HEK293 (cell line): ENCODE results near the gene OR5AC2.

Experiments
- CTCF ChIA-PET: fragments of 350-600 bp; formaldehyde crosslinking; extraction: SDS; loops from one replicate; lab custom pipeline; 2021; ENCODE audit warnings: antibody characterized with exemption; lab: Yijun Ruan, JAX
- POLR2A ChIA-PET: fragments of 300-600 bp; formaldehyde crosslinking; extraction: SDS; loops from one replicate; lab custom pipeline; 2020; ENCODE audit warnings: antibody characterized with exemption, inconsistent platforms; lab: Yijun Ruan, JAX
- H3K27ac ChIP-seq: fragments of 200-500 bp; sonication (Bioruptor generic); 2 replicates; pipeline ENCODE4 v1.5.1; 2014; ENCODE audit warnings: low read depth, low read length, control low read depth, inconsistent platforms; ENCODE audit errors: extremely low read depth
- H3K36me3 ChIP-seq, 2 experiments: fragments of 200-500 bp in 1 of 2; sonication (Bioruptor generic) in 1 of 2; 1 replicate in 1 of 2; 2 replicates in 1 of 2; pipeline ENCODE4 v1.5.1; 2014 to 2017; ENCODE audit warnings: inconsistent platforms in 2 of 2, low read length in 2 of 2; ENCODE audit not compliant: control insufficient read depth in 2 of 2, insufficient read depth in 1 of 2
- H3K4me1 ChIP-seq: fragments of 200-500 bp; sonication (Bioruptor generic); 2 replicates; pipeline ENCODE4 v1.5.1; 2014; ENCODE audit warnings: mild to moderate bottlenecking, low read length, inconsistent platforms; ENCODE audit not compliant: control insufficient read depth, insufficient read depth
- H3K4me3 ChIP-seq: 2 replicates; pipeline ENCODE4 v1.5.1; 2011; ENCODE audit warnings: low read depth, mild to moderate bottlenecking, control low read depth, low read length, moderate library complexity
- H3K9me3 ChIP-seq: fragments of 200-500 bp; sonication (Bioruptor generic); 2 replicates; pipeline ENCODE4 v1.5.1; 2014; ENCODE audit warnings: low read depth, low read length, inconsistent platforms; ENCODE audit not compliant: control insufficient read depth, insufficient read depth
- ZIC2 ChIP-seq: fragments of 450-650 bp; formaldehyde crosslinking; IDR thresholded peaks from 2 replicates; pipeline ENCODE4 v1.5.1; 2016; ENCODE audit warnings: missing biosample characterization, missing genetic modification characterization
- ZNF133 ChIP-seq: fragments of 450-650 bp; formaldehyde crosslinking; IDR thresholded peaks from 2 replicates; pipeline ENCODE4 v1.5.1; 2016; ENCODE audit warnings: missing biosample characterization, missing genetic modification characterization
- ZNF140 ChIP-seq: fragments of 450-650 bp; formaldehyde crosslinking; IDR thresholded peaks from 2 replicates; pipeline ENCODE4 v1.5.1; 2016; ENCODE audit warnings: missing biosample characterization, missing genetic modification characterization
- ZNF175 ChIP-seq: fragments of 450-650 bp; formaldehyde crosslinking; IDR thresholded peaks from 2 replicates; pipeline ENCODE4 v1.5.1; 2016; ENCODE audit warnings: missing biosample characterization, missing genetic modification characterization
- ZNF366 ChIP-seq: fragments of 450-650 bp; formaldehyde crosslinking; conservative IDR thresholded peaks from 2 replicates; pipeline ENCODE4 v1.5.1; 2016; ENCODE audit warnings: missing biosample characterization, missing genetic modification characterization
- ZNF391 ChIP-seq: fragments of 450-650 bp; formaldehyde crosslinking; IDR thresholded peaks from 2 replicates; pipeline ENCODE4 v1.5.1; 2016; ENCODE audit warnings: low read depth, missing biosample characterization, missing genetic modification characterization, borderline replicate concordance
- ZNF501 ChIP-seq: fragments of 450-650 bp; formaldehyde crosslinking; IDR thresholded peaks from 2 replicates; pipeline ENCODE4 v1.5.1; 2016; ENCODE audit warnings: missing biosample characterization, missing genetic modification characterization
- ZNF529 ChIP-seq: fragments of 450-650 bp; formaldehyde crosslinking; IDR thresholded peaks from 2 replicates; pipeline ENCODE4 v1.5.1; 2017; ENCODE audit warnings: missing genetic modification characterization, missing biosample characterization; ENCODE audit not compliant: insufficient replicate concordance
- ZNF610 ChIP-seq: fragments of 450-650 bp; formaldehyde crosslinking; IDR thresholded peaks from 2 replicates; pipeline ENCODE4 v1.5.1; 2016; ENCODE audit warnings: missing biosample characterization, missing genetic modification characterization, borderline replicate concordance
- ZNF623 ChIP-seq: fragments of 450-650 bp; formaldehyde crosslinking; IDR thresholded peaks from 2 replicates; pipeline ENCODE4 v1.5.1; 2016; ENCODE audit warnings: missing biosample characterization, missing genetic modification characterization
- ZNF629 ChIP-seq: fragments of 450-650 bp; formaldehyde crosslinking; IDR thresholded peaks from 2 replicates; pipeline ENCODE4 v1.5.1; 2017; ENCODE audit warnings: missing biosample characterization, missing genetic modification characterization
- ZNF776 ChIP-seq: fragments of 450-650 bp; formaldehyde crosslinking; IDR thresholded peaks from 2 replicates; pipeline ENCODE4 v1.5.0; 2017; ENCODE audit warnings: missing biosample characterization, missing genetic modification characterization, borderline replicate concordance
- TF ChIP-seq, protein P1 (sequence below): fragments of 450-650 bp; formaldehyde crosslinking; IDR thresholded peaks from 2 replicates; pipeline ENCODE4 v1.5.1; 2016; ENCODE audit warnings: missing biosample characterization, missing genetic modification characterization, borderline replicate concordance
- TF ChIP-seq, protein P2 (sequence below): fragments of 450-650 bp; formaldehyde crosslinking; IDR thresholded peaks from 2 replicates; pipeline ENCODE4 v1.5.1; 2016; ENCODE audit warnings: missing biosample characterization, missing genetic modification characterization, borderline replicate concordance
- TF ChIP-seq, protein P3 (sequence below): fragments of 450-650 bp; formaldehyde crosslinking; IDR thresholded peaks from 2 replicates; pipeline ENCODE4 v1.5.1; 2017; ENCODE audit warnings: missing biosample characterization, mild to moderate bottlenecking, missing genetic modification characterization, moderate library complexity

OR5AC2 gene

DNA sequence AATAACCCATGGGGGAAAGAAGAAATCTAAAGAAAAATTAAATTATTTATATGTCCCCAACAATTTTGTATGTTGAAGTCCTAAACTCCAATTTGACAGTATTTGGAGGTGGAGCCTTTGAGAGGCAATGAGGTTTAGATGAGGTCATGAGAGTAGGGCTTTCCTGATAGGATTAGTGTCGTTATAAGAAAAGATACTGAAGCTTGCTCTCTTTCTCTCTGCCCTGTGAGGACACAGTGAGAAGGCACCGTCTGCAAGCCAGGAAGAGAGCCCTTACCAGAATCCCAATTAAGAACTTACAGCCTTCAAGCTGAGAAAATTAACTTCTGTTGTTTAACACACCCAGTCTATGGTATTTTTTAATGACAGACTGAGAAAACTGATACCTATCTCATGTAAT lies 16.1 kb upstream of the OR5AC2 start (continued):
- TF ChIP-seq ZNF391 (tag by site-specific recombination) (no peak), ZNF529 (tag by site-specific recombination) (no peak), ZNF776 (tag by site-specific recombination) (no peak)

DNA sequence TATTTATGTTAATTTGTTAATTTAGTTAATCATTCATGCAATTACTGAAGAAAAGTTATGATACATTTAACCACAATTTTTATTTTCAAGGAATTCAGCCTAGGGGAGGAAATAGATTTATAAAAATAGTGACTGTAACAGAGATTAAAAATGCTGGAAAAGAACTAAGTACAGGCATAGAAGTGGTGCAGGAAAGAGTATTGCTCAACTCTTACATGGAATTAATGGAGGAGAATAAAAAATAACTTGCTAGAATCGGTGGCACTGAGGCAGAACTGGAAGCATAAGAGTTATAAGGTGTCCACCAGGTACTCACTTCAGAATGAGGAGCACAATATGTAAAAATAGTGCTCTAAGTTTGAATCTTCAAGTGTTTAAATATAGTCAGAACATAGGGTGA lies 13.5 kb upstream of the OR5AC2 start:
- CTCF ChIA-PET = no interaction called here
- TF ChIP-seq, protein P1, sequence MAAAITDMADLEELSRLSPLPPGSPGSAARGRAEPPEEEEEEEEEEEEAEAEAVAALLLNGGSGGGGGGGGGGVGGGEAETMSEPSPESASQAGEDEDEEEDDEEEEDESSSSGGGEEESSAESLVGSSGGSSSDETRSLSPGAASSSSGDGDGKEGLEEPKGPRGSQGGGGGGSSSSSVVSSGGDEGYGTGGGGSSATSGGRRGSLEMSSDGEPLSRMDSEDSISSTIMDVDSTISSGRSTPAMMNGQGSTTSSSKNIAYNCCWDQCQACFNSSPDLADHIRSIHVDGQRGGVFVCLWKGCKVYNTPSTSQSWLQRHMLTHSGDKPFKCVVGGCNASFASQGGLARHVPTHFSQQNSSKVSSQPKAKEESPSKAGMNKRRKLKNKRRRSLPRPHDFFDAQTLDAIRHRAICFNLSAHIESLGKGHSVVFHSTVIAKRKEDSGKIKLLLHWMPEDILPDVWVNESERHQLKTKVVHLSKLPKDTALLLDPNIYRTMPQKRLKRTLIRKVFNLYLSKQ (tag by site-specific recombination) = no peak
- TF ChIP-seq, protein P2, sequence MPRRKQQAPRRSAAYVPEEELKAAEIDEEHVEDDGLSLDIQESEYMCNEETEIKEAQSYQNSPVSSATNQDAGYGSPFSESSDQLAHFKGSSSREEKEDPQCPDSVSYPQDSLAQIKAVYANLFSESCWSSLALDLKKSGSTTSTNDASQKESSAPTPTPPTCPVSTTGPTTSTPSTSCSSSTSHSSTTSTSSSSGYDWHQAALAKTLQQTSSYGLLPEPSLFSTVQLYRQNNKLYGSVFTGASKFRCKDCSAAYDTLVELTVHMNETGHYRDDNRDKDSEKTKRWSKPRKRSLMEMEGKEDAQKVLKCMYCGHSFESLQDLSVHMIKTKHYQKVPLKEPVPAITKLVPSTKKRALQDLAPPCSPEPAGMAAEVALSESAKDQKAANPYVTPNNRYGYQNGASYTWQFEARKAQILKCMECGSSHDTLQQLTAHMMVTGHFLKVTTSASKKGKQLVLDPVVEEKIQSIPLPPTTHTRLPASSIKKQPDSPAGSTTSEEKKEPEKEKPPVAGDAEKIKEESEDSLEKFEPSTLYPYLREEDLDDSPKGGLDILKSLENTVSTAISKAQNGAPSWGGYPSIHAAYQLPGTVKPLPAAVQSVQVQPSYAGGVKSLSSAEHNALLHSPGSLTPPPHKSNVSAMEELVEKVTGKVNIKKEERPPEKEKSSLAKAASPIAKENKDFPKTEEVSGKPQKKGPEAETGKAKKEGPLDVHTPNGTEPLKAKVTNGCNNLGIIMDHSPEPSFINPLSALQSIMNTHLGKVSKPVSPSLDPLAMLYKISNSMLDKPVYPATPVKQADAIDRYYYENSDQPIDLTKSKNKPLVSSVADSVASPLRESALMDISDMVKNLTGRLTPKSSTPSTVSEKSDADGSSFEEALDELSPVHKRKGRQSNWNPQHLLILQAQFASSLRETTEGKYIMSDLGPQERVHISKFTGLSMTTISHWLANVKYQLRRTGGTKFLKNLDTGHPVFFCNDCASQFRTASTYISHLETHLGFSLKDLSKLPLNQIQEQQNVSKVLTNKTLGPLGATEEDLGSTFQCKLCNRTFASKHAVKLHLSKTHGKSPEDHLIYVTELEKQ (tag by site-specific recombination) = no peak
- TF ChIP-seq, protein P3, sequence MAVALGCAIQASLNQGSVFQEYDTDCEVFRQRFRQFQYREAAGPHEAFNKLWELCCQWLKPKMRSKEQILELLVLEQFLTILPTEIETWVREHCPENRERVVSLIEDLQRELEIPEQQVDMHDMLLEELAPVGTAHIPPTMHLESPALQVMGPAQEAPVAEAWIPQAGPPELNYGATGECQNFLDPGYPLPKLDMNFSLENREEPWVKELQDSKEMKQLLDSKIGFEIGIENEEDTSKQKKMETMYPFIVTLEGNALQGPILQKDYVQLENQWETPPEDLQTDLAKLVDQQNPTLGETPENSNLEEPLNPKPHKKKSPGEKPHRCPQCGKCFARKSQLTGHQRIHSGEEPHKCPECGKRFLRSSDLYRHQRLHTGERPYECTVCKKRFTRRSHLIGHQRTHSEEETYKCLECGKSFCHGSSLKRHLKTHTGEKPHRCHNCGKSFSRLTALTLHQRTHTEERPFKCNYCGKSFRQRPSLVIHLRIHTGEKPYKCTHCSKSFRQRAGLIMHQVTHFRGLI (tag by site-specific recombination) = no peak
- TF ChIP-seq ZNF610 (no peak), ZNF501 (tag by site-specific recombination) (no peak), ZIC2 (tag by site-specific recombination) (no peak), ZNF133 (tag by site-specific recombination) (no peak), ZNF629 (tag by site-specific recombination) (no peak), ZNF366 (tag by site-specific recombination) (no peak), ZNF140 (tag by site-specific recombination) (no peak), ZNF623 (no peak)
- TF ChIP-seq, all 188 proteins: peak for 0
- Histone ChIP-seq H3K4me1 (no peaks in the 10 kb centered on the region), H3K36me3 (no peaks in the 10 kb centered on the region), H3K9me3 (no peaks in the 10 kb centered on the region), H3K27ac (no peak overlapping the region), H3K4me3 (no peak overlapping the region)
- POLR2A ChIA-PET = no interaction called here

DNA sequence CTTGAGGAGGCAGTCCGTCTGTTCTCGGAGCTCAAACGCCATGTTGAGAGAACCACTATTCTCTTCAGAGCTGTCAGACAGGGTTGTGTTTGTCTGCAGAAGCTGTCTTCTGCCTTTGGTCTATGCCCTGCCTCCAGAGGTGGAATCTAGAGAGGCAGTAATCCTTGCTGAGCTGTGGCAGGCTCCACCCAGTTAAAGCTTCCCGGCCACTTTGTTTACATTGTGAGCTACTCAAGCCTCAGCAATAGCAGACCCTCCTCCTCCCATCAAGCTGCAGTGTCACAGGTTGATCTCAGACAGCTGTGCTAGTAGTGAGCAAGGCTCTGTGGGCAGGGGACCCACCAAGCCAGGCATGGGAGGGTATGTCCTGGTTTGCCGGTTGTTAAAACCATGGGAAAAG lies 8.9 kb downstream of the OR5AC2 start:
- Histone ChIP-seq H3K27ac (no peak overlapping the region), H3K36me3 (no peaks in the 10 kb centered on the region), H3K4me1 (no peaks in the 10 kb centered on the region), H3K4me3 (no peak overlapping the region), H3K9me3 (no peaks in the 10 kb centered on the region)
- no peak for TF ChIP-seq ZNF175 (tag by site-specific recombination)
- CTCF ChIA-PET = no interaction called here
- POLR2A ChIA-PET = no interaction called here
